GM18867 (cell line): ENCODE data around the gene LSMEM2.
"Not testable (repeated sequence)": the region's sequence is repeated elsewhere in the genome, so short reads cannot be mapped to it uniquely, and the experiment has no call there.

Experiments used
- ATAC-seq: cut with Tn5 transposase; IDR thresholded peaks from one replicate; pipeline ENCODE4 v1.9.1; 2021; ENCODE audit warnings: mild to moderate bottlenecking, moderate library complexity; ENCODE audit not compliant: unreplicated experiment

LSMEM2 gene

DNA sequence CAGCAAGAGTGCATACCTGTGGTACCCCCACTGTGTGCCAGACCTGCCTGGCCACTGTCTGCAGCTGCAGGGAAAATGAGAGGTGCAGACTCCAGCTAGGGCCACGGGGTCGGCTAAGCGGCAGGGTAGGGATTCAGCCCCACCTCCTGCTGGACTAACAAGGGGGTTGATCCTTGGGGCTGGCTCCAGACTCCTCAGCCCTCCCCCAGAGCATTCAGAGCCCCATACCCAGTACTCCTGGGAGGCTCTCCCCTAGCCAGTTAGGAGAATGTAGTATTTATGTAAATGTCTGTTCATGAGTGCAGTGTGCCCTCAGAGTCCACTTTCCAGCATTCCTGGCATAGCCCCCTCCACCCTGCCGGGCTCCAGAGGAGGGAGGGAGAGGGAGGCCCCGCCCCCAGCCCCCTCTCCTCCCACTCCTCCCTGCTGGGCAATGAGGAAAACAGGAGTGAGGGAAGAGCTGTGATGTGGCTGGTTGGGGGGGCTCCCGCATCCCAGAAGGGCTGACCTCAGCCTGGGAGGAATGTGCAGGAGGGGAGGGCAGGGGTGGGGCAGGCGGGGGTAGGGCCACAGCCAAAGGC lies 14.4 kb upstream of the LSMEM2 start:
- no peak for ATAC-seq

DNA sequence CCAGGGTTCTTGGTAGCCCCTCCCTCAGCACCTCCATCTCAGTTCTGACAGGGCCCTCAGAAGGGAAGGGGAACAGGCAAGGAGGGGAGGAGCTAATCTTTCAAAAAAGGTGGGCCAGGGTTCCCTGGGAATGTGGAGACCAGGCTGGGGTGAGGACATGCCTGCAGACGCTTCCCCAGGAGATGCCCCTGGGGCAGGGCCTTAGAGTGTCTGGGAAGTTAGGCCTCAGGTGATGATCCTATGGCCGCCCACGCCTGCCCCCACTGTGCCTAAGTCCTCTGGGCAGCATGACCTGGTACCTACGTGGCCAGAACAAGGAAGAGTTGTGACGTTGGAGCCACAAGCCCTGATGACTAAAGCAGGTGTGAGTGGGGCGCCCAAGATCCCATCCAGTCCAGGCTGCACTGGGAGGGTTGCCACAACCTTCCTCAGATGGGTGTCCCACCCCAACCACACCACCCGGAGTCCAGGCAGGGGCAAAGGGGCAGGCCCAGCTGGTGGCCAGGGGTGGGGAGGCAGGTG lies 13.9 kb upstream of the LSMEM2 start:
- no peak for ATAC-seq

- no peak for ATAC-seq
Measured at GRCh38 chr3:50265571-50265970, 13.3 kb upstream of the LSMEM2 start.

GRCh38 chr3:50266017-50266416 lies 12.9 kb upstream of the LSMEM2 start:
- no peak for ATAC-seq

DNA sequence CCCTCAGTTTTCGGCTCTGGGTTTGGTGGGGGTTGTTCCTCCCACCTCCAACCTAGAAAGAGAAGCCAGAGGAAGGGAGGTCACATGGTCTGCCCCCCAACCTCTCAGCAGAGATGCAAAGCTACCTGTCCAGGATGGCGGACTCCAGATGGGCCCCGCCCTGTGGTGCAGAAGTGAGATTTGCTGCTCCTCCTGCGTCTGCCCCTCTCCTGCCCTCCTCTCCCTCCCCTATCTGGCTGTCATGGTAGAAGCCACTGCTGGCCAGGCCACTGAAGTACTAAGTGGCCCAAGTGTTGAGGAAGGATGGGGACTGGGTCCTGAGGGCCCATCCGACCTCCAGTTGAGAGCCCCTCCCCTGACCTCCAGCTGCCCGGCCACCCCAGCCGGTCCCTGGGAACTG lies 12.1 kb upstream of the LSMEM2 start:
- no peak for ATAC-seq

DNA sequence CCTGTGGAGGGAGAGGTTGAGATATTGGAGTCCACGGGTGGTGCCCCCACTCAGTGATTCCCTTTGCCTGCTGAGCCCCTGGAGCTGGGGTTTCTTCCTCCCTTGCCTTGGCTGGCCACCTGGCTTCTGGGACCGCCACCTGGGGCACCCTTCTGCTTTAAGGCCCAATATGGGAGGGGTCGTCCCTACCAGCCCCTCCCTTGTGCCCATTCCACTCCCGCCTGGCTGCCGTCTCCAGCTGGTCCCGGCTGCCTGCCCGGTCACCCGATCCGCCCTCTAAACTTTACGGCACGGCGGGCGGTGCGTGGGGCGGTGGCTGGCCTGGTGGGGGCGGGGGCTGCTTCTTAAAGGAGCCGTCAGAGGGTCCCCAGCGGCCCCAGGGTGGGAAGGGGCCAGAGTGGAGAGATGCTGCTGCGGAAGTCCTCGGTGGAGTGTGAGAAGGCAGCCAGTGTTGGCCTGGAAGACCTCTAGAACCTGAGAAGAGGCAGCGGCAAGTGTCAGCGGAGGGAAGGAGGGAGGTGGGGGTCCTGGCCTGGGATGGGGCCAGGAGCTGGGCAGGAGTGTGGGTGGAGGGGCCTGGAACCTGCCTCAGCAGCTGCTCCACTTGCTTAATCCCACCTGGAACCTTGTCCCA lies 11.5 kb upstream of the LSMEM2 start:
- no peak for ATAC-seq

- ATAC-seq: no peak
Measured at GRCh38 chr3:50268276-50268675, 10.6 kb upstream of the LSMEM2 start.

DNA sequence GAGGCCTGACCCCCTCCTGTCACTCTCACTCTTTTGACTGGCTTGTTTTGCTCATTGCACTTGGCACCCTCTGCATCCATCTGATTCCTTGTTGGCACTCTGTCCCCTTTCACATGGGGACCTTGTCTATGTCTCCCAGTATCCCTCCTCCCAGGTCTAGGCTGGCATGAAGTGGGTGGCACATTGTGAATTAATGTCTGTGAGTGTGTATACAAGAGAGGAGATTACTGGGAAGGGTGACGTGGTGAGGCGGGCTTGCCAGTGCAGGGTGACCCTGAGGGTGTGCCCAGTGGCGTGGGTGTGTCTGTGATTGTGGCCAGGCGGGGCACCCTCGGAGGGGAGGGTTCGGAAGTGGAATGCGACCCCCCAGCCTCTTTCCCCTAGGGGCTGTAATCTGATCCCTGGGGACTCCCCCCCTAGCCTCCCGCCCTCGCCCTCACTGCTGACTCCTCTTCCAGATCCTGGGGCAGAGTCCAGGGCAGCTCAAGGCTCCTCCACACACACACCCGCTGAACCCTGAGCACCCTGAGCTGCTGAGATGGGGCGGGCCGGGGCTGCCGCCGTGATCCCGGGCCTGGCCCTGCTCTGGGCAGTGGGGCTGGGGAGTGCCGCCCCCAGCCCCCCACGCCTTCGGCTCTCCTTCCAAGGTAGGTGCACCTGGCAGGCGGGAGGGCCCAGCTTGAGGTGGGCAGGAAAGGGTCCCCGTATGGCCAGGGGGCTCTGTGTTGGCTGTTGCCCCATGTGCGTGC lies 10.0 kb upstream of the LSMEM2 start, which contains the start of gene SEMA3B:
SEMA3B (plus strand) TSS at position 445 of the 749 bp plus-strand sequence; CDS start at position 539, 94 bp downstream.
- no peak for ATAC-seq

DNA sequence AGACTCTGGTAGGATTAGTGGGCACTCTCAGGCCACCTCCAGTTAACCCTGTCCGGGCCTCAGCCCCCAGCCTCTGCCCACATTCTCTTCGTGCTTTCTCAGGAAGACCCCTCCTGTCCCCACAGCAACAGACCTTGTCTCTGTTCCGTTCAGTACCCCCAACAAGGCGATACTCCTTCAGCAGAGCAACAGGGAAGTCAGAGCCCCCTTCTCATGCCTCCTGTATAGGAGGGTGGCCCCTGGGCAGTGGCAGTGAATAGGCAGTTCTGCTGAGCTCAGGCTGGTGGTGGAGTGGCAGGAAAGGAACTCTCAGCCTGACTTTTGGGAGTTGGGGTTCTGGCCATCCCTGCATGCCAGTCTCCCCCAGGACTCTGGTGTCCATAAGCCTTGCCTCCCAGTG lies 9.4 kb upstream of the LSMEM2 start:
- ATAC-seq: no peak

DNA sequence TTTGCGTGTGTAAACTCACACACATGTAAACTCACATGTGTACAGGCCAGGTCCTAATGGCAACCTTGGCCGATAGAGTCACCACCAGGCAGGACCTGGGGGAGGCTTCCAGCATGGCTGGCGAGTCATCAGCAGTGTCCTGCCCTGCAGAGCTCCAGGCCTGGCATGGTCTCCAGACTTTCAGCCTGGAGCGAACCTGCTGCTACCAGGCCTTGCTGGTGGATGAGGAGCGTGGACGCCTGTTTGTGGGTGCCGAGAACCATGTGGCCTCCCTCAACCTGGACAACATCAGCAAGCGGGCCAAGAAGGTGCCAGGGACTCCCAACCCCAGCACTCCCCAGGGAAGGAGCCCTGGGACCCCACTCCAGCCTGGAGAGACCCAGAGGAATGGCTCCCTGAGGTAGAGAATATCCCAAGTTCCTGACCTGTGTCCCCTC lies 8.9 kb upstream of the LSMEM2 start:
- no peak for ATAC-seq

DNA sequence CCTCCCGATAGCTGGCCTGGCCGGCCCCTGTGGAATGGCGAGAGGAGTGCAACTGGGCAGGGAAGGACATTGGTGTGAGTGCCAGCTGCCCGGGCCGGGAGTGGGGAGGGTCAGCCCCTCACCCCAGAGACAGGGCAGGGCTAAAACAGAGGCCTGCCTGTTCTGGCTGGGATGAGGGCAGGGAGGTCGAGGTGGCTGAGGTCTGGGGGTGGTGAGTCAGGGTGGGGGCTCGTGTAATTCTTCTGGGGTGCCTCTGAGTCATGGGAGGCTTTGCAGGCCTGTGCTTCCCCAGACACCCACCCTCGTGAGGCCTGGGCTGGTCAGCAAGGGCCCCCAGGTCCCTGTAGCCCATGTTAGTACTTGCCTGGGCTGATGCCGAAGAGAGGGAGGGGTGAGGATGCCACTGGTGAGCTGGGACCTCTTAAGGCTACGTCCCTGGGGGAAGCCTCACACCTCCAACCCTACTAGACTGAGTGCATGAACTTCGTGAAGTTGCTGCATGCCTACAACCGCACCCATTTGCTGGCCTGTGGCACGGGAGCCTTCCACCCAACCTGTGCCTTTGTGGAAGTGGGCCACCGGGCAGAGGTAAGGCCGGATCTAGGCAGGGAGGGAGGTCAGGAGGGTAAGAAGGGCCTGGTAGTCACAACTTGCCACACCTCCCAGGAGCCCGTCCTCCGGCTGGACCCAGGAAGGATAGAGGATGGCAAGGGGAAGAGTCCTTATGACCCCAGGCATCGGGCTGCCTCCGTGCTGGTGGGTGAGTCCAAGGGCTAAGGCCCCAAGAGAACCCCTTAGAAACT lies 8.3 kb upstream of the LSMEM2 start:
- no peak for ATAC-seq

- no peak for ATAC-seq
Measured at GRCh38 chr3:50271314-50271936, 7.5 kb upstream of the LSMEM2 start.

DNA sequence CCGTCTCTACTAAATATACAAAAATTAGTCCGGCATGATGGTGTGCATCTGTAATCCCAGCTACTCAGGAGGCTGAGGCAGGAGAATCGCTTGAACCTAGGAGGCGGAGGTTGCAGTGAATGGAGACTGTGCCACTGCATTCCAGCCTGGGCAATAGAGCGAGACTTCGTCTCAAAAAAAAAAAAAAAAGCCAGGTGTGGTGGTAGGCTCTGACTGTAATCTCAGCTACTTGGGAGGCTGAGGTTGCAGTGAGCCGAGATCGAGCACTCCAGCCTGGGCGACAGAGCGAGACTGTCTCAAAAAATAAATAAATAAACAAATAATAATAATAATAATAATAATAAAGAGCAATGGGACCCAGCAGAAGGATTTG lies 6.4 kb upstream of the LSMEM2 start:
- not testable (repeated sequence) for ATAC-seq

DNA sequence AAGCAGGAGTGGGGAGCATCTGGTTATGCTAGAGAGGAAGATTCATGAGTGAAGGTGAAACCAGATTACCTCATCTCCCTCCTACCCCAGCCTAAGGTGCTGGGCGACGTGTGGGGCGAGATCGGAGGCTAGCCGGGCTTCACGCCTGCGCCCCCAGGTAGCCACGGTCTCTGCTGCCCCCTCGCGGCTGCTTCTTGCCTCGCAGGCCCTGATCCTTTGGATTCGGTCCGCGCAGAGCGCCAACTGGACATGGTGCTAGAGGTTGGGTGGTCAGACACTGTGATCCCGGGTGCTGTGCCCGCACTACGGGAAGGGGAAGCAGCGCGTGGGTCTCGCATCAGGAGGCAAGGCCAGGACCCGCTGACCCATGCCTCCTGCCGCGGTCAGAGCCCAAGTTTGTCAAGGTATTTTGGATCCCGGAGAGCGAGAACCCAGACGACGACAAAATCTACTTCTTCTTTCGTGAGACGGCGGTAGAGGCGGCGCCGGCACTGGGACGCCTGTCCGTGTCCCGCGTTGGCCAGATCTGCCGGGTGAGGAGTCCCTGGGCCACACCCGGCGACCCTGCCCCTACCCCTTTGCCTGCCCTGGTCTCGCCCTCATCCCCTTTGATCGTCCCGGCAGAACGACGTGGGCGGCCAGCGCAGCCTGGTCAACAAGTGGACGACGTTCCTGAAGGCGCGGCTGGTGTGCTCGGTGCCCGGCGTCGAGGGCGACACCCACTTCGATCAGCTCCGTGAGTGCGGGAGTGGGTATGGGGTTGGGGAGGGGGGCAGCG lies 5.8 kb upstream of the LSMEM2 start:
- ATAC-seq: no peak

DNA sequence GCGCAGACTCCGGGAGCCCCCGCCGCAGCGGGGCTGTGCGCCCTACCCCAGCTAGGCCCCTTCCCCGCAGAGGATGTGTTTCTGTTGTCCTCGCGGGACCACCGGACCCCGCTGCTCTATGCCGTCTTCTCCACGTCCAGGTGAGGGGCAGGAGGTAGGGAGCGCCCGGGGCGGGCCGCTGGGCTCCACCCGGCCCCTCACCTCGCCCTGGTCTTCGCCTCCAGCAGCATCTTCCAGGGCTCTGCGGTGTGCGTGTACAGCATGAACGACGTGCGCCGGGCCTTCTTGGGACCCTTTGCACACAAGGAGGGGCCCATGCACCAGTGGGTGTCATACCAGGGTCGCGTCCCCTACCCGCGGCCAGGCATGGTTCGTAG lies 5.2 kb upstream of the LSMEM2 start:
- no peak for ATAC-seq

GRCh38 chr3:50274371-50275104 lies 4.3 kb upstream of the LSMEM2 start:
- ATAC-seq: no peak

DNA sequence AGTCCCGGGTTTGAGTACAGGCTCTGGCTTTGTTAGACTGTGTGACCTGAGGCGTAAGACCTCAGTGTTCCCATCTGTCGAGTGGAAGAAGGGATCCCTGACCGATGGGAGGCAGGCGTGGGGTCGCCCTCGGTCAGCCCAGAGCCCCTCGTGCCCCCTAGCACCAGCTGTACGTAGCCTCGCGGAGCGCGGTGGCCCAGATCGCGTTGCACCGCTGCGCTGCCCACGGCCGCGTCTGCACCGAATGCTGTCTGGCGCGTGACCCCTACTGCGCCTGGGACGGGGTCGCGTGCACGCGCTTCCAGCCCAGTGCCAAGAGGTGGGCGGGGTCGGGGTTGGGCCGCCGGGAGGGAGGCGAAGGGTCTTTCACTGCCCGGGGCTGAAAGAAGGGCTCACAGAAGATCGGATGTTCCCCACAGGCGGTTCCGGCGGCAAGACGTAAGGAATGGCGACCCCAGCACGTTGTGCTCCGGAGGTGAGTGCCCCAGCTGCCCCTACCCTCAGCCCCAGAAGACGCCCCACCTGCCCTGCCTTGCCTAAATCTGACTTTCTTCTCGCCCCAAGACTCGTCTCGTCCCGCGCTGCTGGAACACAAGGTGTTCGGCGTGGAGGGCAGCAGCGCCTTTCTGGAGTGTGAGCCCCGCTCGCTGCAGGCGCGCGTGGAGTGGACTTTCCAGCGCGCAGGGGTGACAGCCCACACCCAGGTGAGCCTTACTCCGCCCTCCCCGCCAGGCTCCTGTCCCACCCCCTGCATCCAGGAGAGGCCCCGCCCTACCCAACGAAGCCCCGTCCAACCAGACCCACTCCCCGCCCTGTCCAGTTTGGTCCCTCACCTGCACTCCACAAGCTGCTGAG lies 3.5 kb upstream of the LSMEM2 start:
- ATAC-seq: no peak

GRCh38 chr3:50275996-50276761 lies 2.7 kb upstream of the LSMEM2 start:
- ATAC-seq: no peak
